Right ventricle myocardium superior (tissue), 1 donor: ENCODE data around the gene SUMF2. TPM values are rescaled to one million over a fixed set of nuclear protein-coding genes. Genes with fewer than 3 reads are reported as not detected.
"Not testable (repeated sequence)": the region's sequence is repeated elsewhere in the genome, so short reads cannot be mapped to it uniquely, and the experiment has no call there.

ENCODE experiments used
- ATAC-seq: fragments of 200-7000 bp; cut with Tn5 transposase; one replicate; pipeline ENCODE4 v1.9.1; 2020; ENCODE audit warnings: mild to moderate bottlenecking; ENCODE audit not compliant: poor library complexity
- DNase-seq: peaks from one replicate; pipeline ENCODE4 v3.0.0-alpha.2; 2020
- intact Hi-C: fragments of 100-400 bp; cut with DNase I; formaldehyde crosslinking; loops from one replicate; pipeline ENCODE4 v1.11.2; 2022
- total RNA-seq: library from RNA; stranded (reverse); fragmentation: NEBNext Ultra II Directional; extraction: Animal tissue kit (Norgen Biotek cat#: 25700); gene quantifications from one replicate; pipeline ENCODE4 v1.2.1, GENCODE V29; 2021
- donor health status: DM: no; HTN: yes; CAD: no; lungs with severe emphysema.

Gene SUMF2
- total RNA-seq, 1 donor from 2014 or later: 28.4 TPM

- peak; percentile 100 for ATAC-seq
- intact Hi-C loops: no loop called here
- DNase-seq: peak; percentile 99
These were observed 12.5 kb upstream of the SUMF2 start, which contains the start of the genes CCT6A and PSPH for GRCh38 chr7:56051339-56052191. Gene CCT6A, plus strand, starts transcription at chr7:56051765. Its CDS starts 84 bp downstream, at chr7:56051849. Gene PSPH, minus strand, starts transcription at chr7:56051444. Its CDS starts 30,232 bp downstream, at chr7:56021212.

GRCh38 chr7:56053379-56053778 lies 10.7 kb upstream of the SUMF2 start:
- intact Hi-C loops: no loop called here

GRCh38 chr7:56053993-56054392 lies 10.1 kb upstream of the SUMF2 start:
- intact Hi-C loops: no loop called here
- DNase-seq: no peak
- no peak for ATAC-seq

More at GRCh38 chr7:56053379-56053778, 10.7 kb upstream of the SUMF2 start:
- DNase-seq (no peak), ATAC-seq (no peak)

GRCh38 chr7:56062382-56062781 lies 1.7 kb upstream of the SUMF2 start:
- intact Hi-C loops: no loop called here
- ATAC-seq (no peak), DNase-seq (no peak)

GRCh38 chr7:56063500-56063881 lies 595 bp upstream of the SUMF2 start:
- ATAC-seq (no peak), DNase-seq (no peak)
- intact Hi-C loops: no loop called here

GRCh38 chr7:56066376-56066775 lies 2.3 kb downstream of the SUMF2 start:
- DNase-seq: peak; percentile 20

GRCh38 chr7:56074371-56074791 lies 10.3 kb downstream of the SUMF2 start:
- ATAC-seq (peak; percentile 90), DNase-seq (peak; percentile 91)
- intact Hi-C loops: loop anchor here (10.0 kb wide), 2 partner anchors 70 to 430 kb away; no protein-coding TSS in a partner anchor

More at GRCh38 chr7:56066376-56066775, 2.3 kb downstream of the SUMF2 start:
- ATAC-seq, intact Hi-C loops: not testable (repeated sequence)

- DNase-seq (peak; percentile 17), ATAC-seq (no peak)
- intact Hi-C loops: loop anchor here (10.0 kb wide), 2 partner anchors 73 to 433 kb away; no protein-coding TSS in a partner anchor
These were observed 13.6 kb downstream of the SUMF2 start for GRCh38 chr7:56077681-56078080.

- DNase-seq: peak; percentile 32
- intact Hi-C loops: loop anchor here (10.0 kb wide), 2 partner anchors 73 to 433 kb away; no protein-coding TSS in a partner anchor
- ATAC-seq: no peak
These were observed 14.1 kb downstream of the SUMF2 start for GRCh38 chr7:56078196-56078595.

GRCh38 chr7:56079450-56080185 lies 15.5 kb downstream of the SUMF2 start:
- peak; percentile 89 for ATAC-seq
- intact Hi-C loops: loop anchor here (10.0 kb wide), 2 partner anchors 75 to 435 kb away; no protein-coding TSS in a partner anchor
- DNase-seq: peak; percentile 92

- peak; percentile 27 for DNase-seq
- ATAC-seq, intact Hi-C loops: not testable (repeated sequence)
These were observed 16.8 kb downstream of the SUMF2 start for GRCh38 chr7:56080726-56081435.

GRCh38 chr7:56081626-56082340 lies 17.7 kb downstream of the SUMF2 start:
- ATAC-seq (no peak), DNase-seq (peak; percentile 38)

GRCh38 chr7:56083150-56083785 lies 19.2 kb downstream of the SUMF2 start:
- peak; percentile 57 for ATAC-seq
- intact Hi-C loops: no loop called here
- peak; percentile 84 for DNase-seq

More at GRCh38 chr7:56081626-56082340, 17.7 kb downstream of the SUMF2 start:
- intact Hi-C loops: no loop called here

- ATAC-seq (no peak), DNase-seq (no peak)
- intact Hi-C loops: no loop called here
These were observed 22.7 kb downstream of the SUMF2 start for GRCh38 chr7:56086761-56087160.

GRCh38 chr7:56087445-56087844 lies 23.4 kb downstream of the SUMF2 start:
- DNase-seq: no peak
- intact Hi-C loops: no loop called here
- ATAC-seq: no peak

- ATAC-seq (peak; percentile 88), DNase-seq (peak; percentile 86)
- intact Hi-C loops: no loop called here
These were observed 27.5 kb downstream of the SUMF2 start for GRCh38 chr7:56091591-56091990.

- peak; percentile 37 for ATAC-seq
- intact Hi-C loops, DNase-seq: not testable (repeated sequence)
These were observed 28.3 kb downstream of the SUMF2 start for GRCh38 chr7:56092388-56092787.
